ENCODE measurements around the gene UBA1.

GRCh38 chrX:47193475-47194193 is at the start of gene UBA1:
- TF ChIP-seq POLR2A (IDR thresholded peaks at IDR 0.05; ENCODE audit: low read depth, low read length): peak; percentile 70
- peak; percentile 58 for TF ChIP-seq TAF1 (IDR thresholded peaks at IDR 0.05; ENCODE audit: low read depth, low read length)
- peak; percentile 70 for TF ChIP-seq POLR2AphosphoS5 (IDR thresholded peaks at IDR 0.05; ENCODE audit: low read depth, low read length)
- TF ChIP-seq POU2F2 (IDR thresholded peaks at IDR 0.05; ENCODE audit: low read depth, low read length): peak; percentile 45; the same call in 1 of the 2 replicates
- no peak for TF ChIP-seq PAX5 (IDR thresholded peaks at IDR 0.05; ENCODE audit: insufficient read depth, low read length, severe bottlenecking)
